GM12878 (cell line): ENCODE data around the gene DTWD2. TPM values are rescaled to one million over a fixed set of nuclear protein-coding genes. Genes with fewer than 3 reads are reported as not detected.

Source experiments
- ATAC-seq: fragments of 200-7000 bp; cut with Tn5 transposase; 3 replicates; pipeline ENCODE4 v1.9.1; 2020; ENCODE audit warnings: mild to moderate bottlenecking, moderate library complexity
- BruUV-seq: library from RNA; stranded (reverse); fragments of 400-500 nt; replicated peaks from 2 replicates; lab custom pipeline; 2021; lab: Mats Ljungman, UMichigan
- CTCF ChIA-PET: fragments of 300-600 bp; sonication (Branson Sonifier 250); formaldehyde crosslinking; extraction: SDS; loops from one replicate; lab custom pipeline; 2021; ENCODE audit warnings: inconsistent platforms; lab: Yijun Ruan, JAX
- POLR2A ChIA-PET: fragments of 350-600 bp; formaldehyde crosslinking; extraction: SDS; loops from one replicate; lab custom pipeline; 2021; ENCODE audit warnings: inconsistent platforms; lab: Charles Lee
- RAD21 ChIA-PET: fragments of 300-600 bp; sonication (Branson Sonifier 250); formaldehyde crosslinking; loops from one replicate; lab custom pipeline; 2023; ENCODE audit warnings: antibody characterized with exemption; ENCODE audit not compliant: unreplicated experiment; lab: Charles Lee
- SMC1A ChIA-PET: fragments of 300-600 bp; sonication (Branson Sonifier 250); formaldehyde crosslinking; loops from one replicate; lab custom pipeline; 2023; ENCODE audit not compliant: unreplicated experiment, uncharacterized antibody; lab: Charles Lee
- DNase-seq: peaks from one replicate; pipeline ENCODE4 v3.0.0-alpha.2; 2011; ENCODE audit warnings: low read depth, low spot score
- FAIRE-seq: peaks from 3 replicates; lab custom pipeline; 2011; peaks lifted over from hg19 to GRCh38; lab: Jason Lieb, UNC
- H2AFZ ChIP-seq: 2 replicates; pipeline ENCODE4 v1.6.0; 2011; ENCODE audit warnings: low read depth, low read length, control low read depth; ENCODE audit not compliant: control insufficient read depth
- H3K27ac ChIP-seq: 2 replicates; pipeline ENCODE4 v1.5.1; 2011; ENCODE audit warnings: control low read depth; ENCODE audit not compliant: control insufficient read depth, insufficient read depth
- H3K27me3 ChIP-seq, 2 experiments: replicated peaks in 1 of 2; 2 replicates each; pipeline versions ENCODE4 v1.6.0 to v1.6.1; 2011; ENCODE audit warnings: low read length in 1 of 2; ENCODE audit not compliant: control insufficient read depth in 2 of 2, insufficient read depth in 2 of 2
- H3K36me3 ChIP-seq, 2 experiments: 2 replicates each; pipeline ENCODE4 v1.5.1; 2011; ENCODE audit warnings: low read length in 1 of 2; ENCODE audit not compliant: control insufficient read depth in 2 of 2, insufficient read depth in 2 of 2
- H3K4me1 ChIP-seq: 2 replicates; pipeline ENCODE4 v1.6.1; 2011; ENCODE audit warnings: mild to moderate bottlenecking, low read length, moderate library complexity, mixed read lengths; ENCODE audit not compliant: control insufficient read depth, insufficient read depth
- H3K4me2 ChIP-seq: 2 replicates; pipeline ENCODE4 v1.6.0; 2011; ENCODE audit warnings: control low read depth; ENCODE audit not compliant: control insufficient read depth, insufficient read depth
- H3K4me3 ChIP-seq: fragments of 200-600 bp; sonication (generic); 2 replicates; pipeline ENCODE4 v1.5.1; 2016
- H3K79me2 ChIP-seq: 2 replicates; pipeline ENCODE4 v1.6.0; 2011; ENCODE audit warnings: low read length; ENCODE audit not compliant: control insufficient read depth, insufficient read depth
- H3K9ac ChIP-seq: 2 replicates; pipeline ENCODE4 v1.8.0; 2011; ENCODE audit warnings: low read length, control low read depth, mixed read lengths; ENCODE audit not compliant: control insufficient read depth, insufficient read depth
- H3K9me3 ChIP-seq: replicated peaks from 3 replicates; pipeline ENCODE4 v1.5.1; 2011; ENCODE audit warnings: mild to moderate bottlenecking, low read length; ENCODE audit not compliant: control insufficient read depth, insufficient read depth
- H4K20me1 ChIP-seq: 2 replicates; pipeline ENCODE4 v1.6.0; 2011; ENCODE audit not compliant: control insufficient read depth, insufficient read depth
- BCLAF1 ChIP-seq: fragments of 450-650 bp; IDR thresholded peaks from 2 replicates; pipeline ENCODE4 v1.6.1; 2017; ENCODE audit warnings: antibody characterized with exemption, mild to moderate bottlenecking, moderate library complexity
- BHLHE40 ChIP-seq, 2 experiments: fragments of 450-650 bp in 1 of 2; IDR thresholded peaks; 2 replicates each; pipeline ENCODE4 v1.6.1; 2011 to 2017; ENCODE audit warnings: low read depth in 2 of 2, borderline replicate concordance in 1 of 2, improper control_type of control experiment in 1 of 2, low read length in 1 of 2, mild to moderate bottlenecking in 1 of 2
- CREB1 ChIP-seq: IDR thresholded peaks from 2 replicates; pipeline ENCODE4 v1.6.1; 2012; ENCODE audit warnings: low read depth, mild to moderate bottlenecking, inconsistent platforms
- MTA2 ChIP-seq: fragments of 450-650 bp; IDR thresholded peaks from 2 replicates; pipeline ENCODE4 v1.6.1; 2016; ENCODE audit warnings: low read depth, mild to moderate bottlenecking, moderate library complexity
- NR2C2 ChIP-seq: IDR thresholded peaks from 2 replicates; pipeline ENCODE4 v1.6.1; 2011; ENCODE audit warnings: borderline replicate concordance, low read depth; ENCODE audit not compliant: control insufficient read depth, insufficient read length
- POLR2A ChIP-seq: IDR thresholded peaks from 2 replicates; pipeline ENCODE4 v1.6.1; 2011; ENCODE audit warnings: low read depth, mild to moderate bottlenecking, low read length
- RFX5 ChIP-seq: IDR thresholded peaks from 2 replicates; pipeline ENCODE4 v1.6.1; 2011; ENCODE audit warnings: low read depth, low read length, improper control_type of control experiment
- SKIL ChIP-seq: fragments of 450-650 bp; IDR thresholded peaks from 2 replicates; pipeline ENCODE4 v1.6.1; 2017; ENCODE audit warnings: mild to moderate bottlenecking, low read depth, inconsistent platforms; ENCODE audit not compliant: poor library complexity, severe bottlenecking
- STAT3 ChIP-seq: IDR thresholded peaks from 2 replicates; pipeline ENCODE4 v1.6.1; 2011; ENCODE audit warnings: low read depth, low read length, improper control_type of control experiment
- YY1 ChIP-seq: IDR thresholded peaks from 2 replicates; pipeline ENCODE4 v1.6.1; 2011; ENCODE audit warnings: low read depth, mild to moderate bottlenecking, low read length
- ZNF217 ChIP-seq: fragments of 450-650 bp; IDR thresholded peaks from 2 replicates; pipeline ENCODE4 v1.6.1; 2017; ENCODE audit warnings: antibody characterized with exemption, mild to moderate bottlenecking
- WGBS: methylation state at CpG from one replicate; pipeline ENCODE4 v1.1.6; 2016; ENCODE audit warnings: low lambda C conversion rate; ENCODE audit not compliant: insufficient replicate concordance, insufficient coverage; ENCODE audit errors: missing lambda C conversion rate; 5-methylcytosine and 5-hydroxymethylcytosine counted together
- in situ Hi-C: fragments of 300-500 bp; cut with MboI; formaldehyde crosslinking; loops from 9 replicates; pipeline ENCODE4 v1.14.3; 2018; ENCODE audit warnings: mixed read lengths
- intact Hi-C: fragments of 100-400 bp; cut with micrococcal nuclease; formaldehyde crosslinking; loops from one replicate; pipeline ENCODE4 v1.14.2; 2022; ENCODE audit not compliant: unreplicated experiment
- polyA plus RNA-seq, 11 experiments: library from polyadenylated mRNA; depleted of rRNA in 4 of 11; unstranded in 6 of 11; stranded (reverse) in 5 of 11; fragments of >200 nt; fragmentation: Nextera tagmentation in 4 of 11; fragmentation: Illumina TruSeq in 1 of 11; extraction: Ambion mirVana in 4 of 11; extraction: Trizol in 1 of 11; gene quantifications; 1 replicate in 1 of 11; 2 replicates in 10 of 11; pipeline versions ENCODE4 v1.2.1 to v1.2.3, GENCODE V29; 2011 to 2016; ENCODE audit warnings: inconsistent platforms in 2 of 11, missing spikeins in 2 of 11, low read depth in 1 of 11
- total RNA-seq, 4 experiments: library from RNA; depleted of rRNA in 3 of 4; stranded (reverse); fragments of >200 nt in 3 of 4; fragmentation: Illumina TruSeq in 1 of 4; extraction: Trizol in 1 of 4; gene quantifications; 2 replicates each; pipeline versions ENCODE4 v1.2.1 to v1.2.3, GENCODE V29; 2013 to 2021
- TF ChIP-seq, protein P1 (sequence below): fragments of 450-650 bp; formaldehyde crosslinking; IDR thresholded peaks from 2 replicates; pipeline ENCODE4 v1.4.0; 2020; ENCODE audit warnings: mild to moderate bottlenecking, moderate library complexity
- TF ChIP-seq, protein P2 (sequence below): fragments of 450-650 bp; IDR thresholded peaks from 2 replicates; pipeline ENCODE4 v1.6.1; 2017; ENCODE audit warnings: mild to moderate bottlenecking

The DTWD2 gene
- total and polyA plus RNA-seq, 10 of the 15 experiments (the other 5 are each of a cell fraction or from before 2014, with no cell fraction given) = 0.93 to 8.4 (median 5.1) TPM

- intact Hi-C loops (loop anchor here (2.0 to 5.0 kb wide), 5 partner anchors 96 to 1339 kb away; no protein-coding TSS in a partner anchor), in situ Hi-C loops (loop anchor here (10.0 to 25.0 kb wide), 2 partner anchors 1206 to 1339 kb away; no protein-coding TSS in a partner anchor)
- Histone ChIP-seq H3K36me3 (no peaks in the 10 kb centered on the region), H3K79me2 (no peaks in the 10 kb centered on the region), H2AFZ (no peak overlapping the region), H4K20me1 (no peaks in the 10 kb centered on the region), H3K9ac (no peak overlapping the region), H3K27me3 (no peaks in the 10 kb centered on the region), H3K4me3 (no peak overlapping the region), H3K27ac (no peak overlapping the region), H3K9me3 (no peaks in the 10 kb centered on the region), H3K4me1 (no peaks in the 10 kb centered on the region), H3K4me2 (no peak overlapping the region)
- RAD21 ChIA-PET = no interaction called here
- SMC1A ChIA-PET = interaction anchor here (0.9 to 1.5 kb wide), 3 partner anchors 15 to 279 kb away, joined by 3 to 4 read pairs (median 3); no protein-coding TSS in a partner anchor
- ATAC-seq = no peak
- WGBS = 70% methylated on average over 2 of the region's 2 CpGs
- no TSS peak for BruUV-seq
- FAIRE-seq = no peak
- CTCF ChIA-PET = interaction anchor here (0.7 to 4.7 kb wide), 7 partner anchors 15 to 1340 kb away, joined by 3 to 25 read pairs (median 7); no protein-coding TSS in a partner anchor
- DNase-seq = no peak
- POLR2A ChIA-PET = no interaction called here
- TF ChIP-seq YY1 (no peak), RFX5 (no peak), CREB1 (no peak), MTA2 (no peak), NR2C2 (no peak), BHLHE40 (IDR thresholded peaks at IDR 0.05; ENCODE audit: borderline replicate concordance in 1 of 2, low read depth in 2 of 2, low read length in 1 of 2) (no peak), STAT3 (no peak), POLR2A (no peak), SKIL (no peak), BCLAF1 (no peak), ZNF217 (no peak)
- TF ChIP-seq, protein P1, sequence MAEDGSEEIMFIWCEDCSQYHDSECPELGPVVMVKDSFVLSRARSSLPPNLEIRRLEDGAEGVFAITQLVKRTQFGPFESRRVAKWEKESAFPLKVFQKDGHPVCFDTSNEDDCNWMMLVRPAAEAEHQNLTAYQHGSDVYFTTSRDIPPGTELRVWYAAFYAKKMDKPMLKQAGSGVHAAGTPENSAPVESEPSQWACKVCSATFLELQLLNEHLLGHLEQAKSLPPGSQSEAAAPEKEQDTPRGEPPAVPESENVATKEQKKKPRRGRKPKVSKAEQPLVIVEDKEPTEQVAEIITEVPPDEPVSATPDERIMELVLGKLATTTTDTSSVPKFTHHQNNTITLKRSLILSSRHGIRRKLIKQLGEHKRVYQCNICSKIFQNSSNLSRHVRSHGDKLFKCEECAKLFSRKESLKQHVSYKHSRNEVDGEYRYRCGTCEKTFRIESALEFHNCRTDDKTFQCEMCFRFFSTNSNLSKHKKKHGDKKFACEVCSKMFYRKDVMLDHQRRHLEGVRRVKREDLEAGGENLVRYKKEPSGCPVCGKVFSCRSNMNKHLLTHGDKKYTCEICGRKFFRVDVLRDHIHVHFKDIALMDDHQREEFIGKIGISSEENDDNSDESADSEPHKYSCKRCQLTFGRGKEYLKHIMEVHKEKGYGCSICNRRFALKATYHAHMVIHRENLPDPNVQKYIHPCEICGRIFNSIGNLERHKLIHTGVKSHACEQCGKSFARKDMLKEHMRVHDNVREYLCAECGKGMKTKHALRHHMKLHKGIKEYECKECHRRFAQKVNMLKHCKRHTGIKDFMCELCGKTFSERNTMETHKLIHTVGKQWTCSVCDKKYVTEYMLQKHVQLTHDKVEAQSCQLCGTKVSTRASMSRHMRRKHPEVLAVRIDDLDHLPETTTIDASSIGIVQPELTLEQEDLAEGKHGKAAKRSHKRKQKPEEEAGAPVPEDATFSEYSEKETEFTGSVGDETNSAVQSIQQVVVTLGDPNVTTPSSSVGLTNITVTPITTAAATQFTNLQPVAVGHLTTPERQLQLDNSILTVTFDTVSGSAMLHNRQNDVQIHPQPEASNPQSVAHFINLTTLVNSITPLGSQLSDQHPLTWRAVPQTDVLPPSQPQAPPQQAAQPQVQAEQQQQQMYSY (CRISPR knock-in tag) = no peak
- TF ChIP-seq, protein P2, sequence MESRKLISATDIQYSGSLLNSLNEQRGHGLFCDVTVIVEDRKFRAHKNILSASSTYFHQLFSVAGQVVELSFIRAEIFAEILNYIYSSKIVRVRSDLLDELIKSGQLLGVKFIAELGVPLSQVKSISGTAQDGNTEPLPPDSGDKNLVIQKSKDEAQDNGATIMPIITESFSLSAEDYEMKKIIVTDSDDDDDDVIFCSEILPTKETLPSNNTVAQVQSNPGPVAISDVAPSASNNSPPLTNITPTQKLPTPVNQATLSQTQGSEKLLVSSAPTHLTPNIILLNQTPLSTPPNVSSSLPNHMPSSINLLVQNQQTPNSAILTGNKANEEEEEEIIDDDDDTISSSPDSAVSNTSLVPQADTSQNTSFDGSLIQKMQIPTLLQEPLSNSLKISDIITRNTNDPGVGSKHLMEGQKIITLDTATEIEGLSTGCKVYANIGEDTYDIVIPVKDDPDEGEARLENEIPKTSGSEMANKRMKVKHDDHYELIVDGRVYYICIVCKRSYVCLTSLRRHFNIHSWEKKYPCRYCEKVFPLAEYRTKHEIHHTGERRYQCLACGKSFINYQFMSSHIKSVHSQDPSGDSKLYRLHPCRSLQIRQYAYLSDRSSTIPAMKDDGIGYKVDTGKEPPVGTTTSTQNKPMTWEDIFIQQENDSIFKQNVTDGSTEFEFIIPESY = no peak
Measured at GRCh38 chr5:118793652-118794051, 194.7 kb downstream of the DTWD2 start.
